Trophoblast cell (in vitro differentiated cells and primary cell): ENCODE measurements around the gene WDR13.

ENCODE experiments used
- DNase-seq, 2 donors: peaks; one replicate each; pipeline ENCODE4 v3.0.0-alpha.2; 2016
- H2AFZ ChIP-seq: 2 replicates; pipeline ENCODE4 v1.6.1; 2013; ENCODE audit warnings: low read length, moderate library complexity, mild to moderate bottlenecking; ENCODE audit not compliant: insufficient read depth, poor library complexity
- H2AK5ac ChIP-seq: 2 replicates; pipeline ENCODE4 v1.6.1; 2013; ENCODE audit warnings: mild to moderate bottlenecking, low read length
- H2BK120ac ChIP-seq: 2 replicates; pipeline ENCODE4 v1.6.1; 2013; ENCODE audit warnings: low read length, mild to moderate bottlenecking, moderate library complexity; ENCODE audit not compliant: insufficient read depth, poor library complexity
- H2BK12ac ChIP-seq: 2 replicates; pipeline ENCODE4 v1.6.1; 2013; ENCODE audit warnings: mild to moderate bottlenecking, low read length, moderate library complexity
- H2BK5ac ChIP-seq: 2 replicates; pipeline ENCODE4 v1.6.1; 2013; ENCODE audit warnings: low read length, low read depth, moderate library complexity, mild to moderate bottlenecking; ENCODE audit not compliant: poor library complexity
- H3K14ac ChIP-seq: 2 replicates; pipeline ENCODE4 v1.6.1; 2013; ENCODE audit warnings: mild to moderate bottlenecking, low read length
- H3K18ac ChIP-seq: 2 replicates; pipeline ENCODE4 v1.6.1; 2013; ENCODE audit warnings: mild to moderate bottlenecking, low read length
- H3K23ac ChIP-seq: 2 replicates; pipeline ENCODE4 v1.6.1; 2013; ENCODE audit warnings: low read length
- H3K27ac ChIP-seq: 2 replicates; pipeline ENCODE4 v1.5.1; 2013; ENCODE audit warnings: low read depth, mild to moderate bottlenecking, inconsistent platforms, low read length, moderate library complexity
- H3K27me3 ChIP-seq: 2 replicates; pipeline ENCODE4 v1.6.1; 2013; ENCODE audit warnings: inconsistent platforms, mild to moderate bottlenecking, low read length, moderate library complexity; ENCODE audit not compliant: insufficient read depth
- H3K36me3 ChIP-seq, 2 experiments: 1 replicate in 1 of 2; 2 replicates in 1 of 2; pipeline ENCODE4 v1.6.1; 2013; ENCODE audit warnings: low read length in 2 of 2, mild to moderate bottlenecking in 2 of 2, moderate library complexity in 1 of 2; ENCODE audit not compliant: insufficient read depth in 2 of 2, control insufficient read depth in 1 of 2
- H3K4ac ChIP-seq: 2 replicates; pipeline ENCODE4 v1.6.1; 2013; ENCODE audit warnings: low read depth, mild to moderate bottlenecking, low read length, moderate library complexity
- H3K4me1 ChIP-seq, 2 experiments: 1 replicate in 1 of 2; 2 replicates in 1 of 2; pipeline ENCODE4 v1.6.1; 2013; ENCODE audit warnings: low read length in 2 of 2, mild to moderate bottlenecking in 2 of 2, moderate library complexity in 1 of 2; ENCODE audit not compliant: insufficient read depth in 2 of 2, control insufficient read depth in 1 of 2
- H3K4me2 ChIP-seq: 2 replicates; pipeline ENCODE4 v1.6.1; 2013; ENCODE audit warnings: inconsistent platforms, mild to moderate bottlenecking, low read length, moderate library complexity
- H3K4me3 ChIP-seq: 2 replicates; pipeline ENCODE4 v1.5.1; 2013; ENCODE audit warnings: mild to moderate bottlenecking, low read depth, low read length, inconsistent platforms
- H3K79me1 ChIP-seq: one replicate; pipeline ENCODE4 v1.6.1; 2013; ENCODE audit warnings: low read length
- H3K79me2 ChIP-seq: 2 replicates; pipeline ENCODE4 v1.6.1; 2013; ENCODE audit warnings: low read length, mild to moderate bottlenecking; ENCODE audit not compliant: control insufficient read depth, insufficient read depth, poor library complexity
- H3K9ac ChIP-seq: 2 replicates; pipeline ENCODE4 v1.6.1; 2013; ENCODE audit warnings: mild to moderate bottlenecking, low read length
- H3K9me3 ChIP-seq: 2 replicates; pipeline ENCODE4 v1.6.1; 2013; ENCODE audit warnings: low read depth, mild to moderate bottlenecking, control low read depth, inconsistent platforms, low read length; ENCODE audit not compliant: insufficient read depth
- H4K12ac ChIP-seq: 2 replicates; pipeline ENCODE4 v1.6.1; 2013; ENCODE audit warnings: low read depth, mild to moderate bottlenecking, low read length, moderate library complexity
- H4K8ac ChIP-seq: 2 replicates; pipeline ENCODE4 v1.6.1; 2013; ENCODE audit warnings: low read depth, mild to moderate bottlenecking, low read length, moderate library complexity
- H4K91ac ChIP-seq: one replicate; pipeline ENCODE4 v1.6.1; 2013; ENCODE audit warnings: low read depth, mild to moderate bottlenecking, low read length, moderate library complexity
- WGBS: extraction: QIAGEN DNeasy Blood & Tissue Kit; methylation state at CpG from one replicate; pipeline ENCODE4 v1.1.7; 2013; ENCODE audit warnings: missing lambda C conversion rate; ENCODE audit not compliant: insufficient read length, insufficient coverage; ENCODE audit errors: extremely low coverage; 5-methylcytosine and 5-hydroxymethylcytosine counted together

The WDR13 gene

DNA sequence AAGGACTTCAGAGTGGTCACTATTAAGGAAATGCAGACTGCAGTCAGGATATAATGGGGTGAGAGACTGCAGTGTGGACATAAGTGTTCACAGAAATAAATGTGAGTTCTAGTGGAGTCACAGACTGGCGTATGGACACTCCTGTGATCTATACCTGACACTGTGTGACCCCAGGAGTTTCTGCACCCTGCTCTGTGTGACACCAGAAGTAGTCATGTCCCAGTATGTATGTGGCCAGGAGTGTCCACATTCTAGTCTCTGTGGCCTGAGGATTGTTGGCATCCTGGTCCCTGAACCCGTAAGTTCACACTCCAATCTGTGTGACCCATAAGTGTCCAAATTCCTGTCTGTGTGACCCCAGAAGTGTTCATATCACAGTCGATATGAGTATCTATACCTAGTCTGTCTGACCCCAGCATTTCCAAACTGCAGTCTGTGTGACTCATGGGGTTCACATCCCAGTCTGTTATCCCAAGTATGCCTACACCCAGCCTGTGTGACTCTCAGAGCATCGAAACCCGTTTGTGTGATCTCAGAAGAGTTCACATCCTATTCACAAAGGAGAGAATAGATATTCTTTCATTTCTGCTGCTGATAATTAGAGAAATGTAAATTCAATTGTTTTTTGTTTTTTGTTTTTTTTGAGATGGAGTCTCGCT is 16.3 kb downstream of the WDR13 start:
- no peak overlapping the region for H3K27ac ChIP-seq
- DNase-seq, result no peak
- WGBS, result no CpG with 5 or more reads among the region's 6 CpGs

GRCh38 chrX:48616576-48616975 is 19.3 kb downstream of the WDR13 start:
- Histone ChIP-seq H3K4me3 (no peak overlapping the region), H3K4me2 (no peak overlapping the region), H3K23ac (no peak overlapping the region), H3K79me2 (no peaks in the 10 kb centered on the region), H2BK5ac (no peak overlapping the region), H3K14ac (no peak overlapping the region), H3K36me3 (no peaks in the 10 kb centered on the region), H4K91ac (no peak overlapping the region), H2BK120ac (no peak overlapping the region), H4K12ac (no peak overlapping the region), H3K27me3 (no peaks in the 10 kb centered on the region), H2AK5ac (no peak overlapping the region), H3K4ac (no peak overlapping the region), H2BK12ac (no peak overlapping the region), H3K9me3 (no peaks in the 10 kb centered on the region), H3K4me1 (no peaks in the 10 kb centered on the region), H3K18ac (no peak overlapping the region), H4K8ac (no peak overlapping the region), H2AFZ (no peak overlapping the region), H3K27ac (no peak overlapping the region), H3K79me1 (no peaks in the 10 kb centered on the region), H3K9ac (no peak overlapping the region)
- DNase-seq, result no peak
- WGBS, result no CpG with 5 or more reads among the region's 5 CpGs

More for the DNA sequence above, 16.3 kb downstream of the WDR13 start:
- Histone ChIP-seq H3K4me1 (no peaks in the 10 kb centered on the region), H3K14ac (no peak overlapping the region), H2BK120ac (no peak overlapping the region), H3K4ac (no peak overlapping the region), H3K27me3 (no peaks in the 10 kb centered on the region), H3K79me2 (no peaks in the 10 kb centered on the region), H4K12ac (no peak overlapping the region), H3K4me3 (no peak overlapping the region), H3K23ac (no peak overlapping the region), H4K91ac (no peak overlapping the region), H2BK5ac (no peak overlapping the region), H2AK5ac (no peak overlapping the region), H3K9me3 (no peaks in the 10 kb centered on the region), H2BK12ac (no peak overlapping the region), H3K36me3 (no peaks in the 10 kb centered on the region), H2AFZ (no peak overlapping the region), H3K4me2 (no peak overlapping the region), H3K18ac (no peak overlapping the region), H4K8ac (no peak overlapping the region), H3K79me1 (no peaks in the 10 kb centered on the region), H3K9ac (no peak overlapping the region)

- Histone ChIP-seq H2BK5ac (no peak overlapping the region), H2AK5ac (no peak overlapping the region), H3K27me3 (no peaks in the 10 kb centered on the region)
These were observed 20.4 kb downstream of the WDR13 start for GRCh38 chrX:48617542-48618340.

DNA sequence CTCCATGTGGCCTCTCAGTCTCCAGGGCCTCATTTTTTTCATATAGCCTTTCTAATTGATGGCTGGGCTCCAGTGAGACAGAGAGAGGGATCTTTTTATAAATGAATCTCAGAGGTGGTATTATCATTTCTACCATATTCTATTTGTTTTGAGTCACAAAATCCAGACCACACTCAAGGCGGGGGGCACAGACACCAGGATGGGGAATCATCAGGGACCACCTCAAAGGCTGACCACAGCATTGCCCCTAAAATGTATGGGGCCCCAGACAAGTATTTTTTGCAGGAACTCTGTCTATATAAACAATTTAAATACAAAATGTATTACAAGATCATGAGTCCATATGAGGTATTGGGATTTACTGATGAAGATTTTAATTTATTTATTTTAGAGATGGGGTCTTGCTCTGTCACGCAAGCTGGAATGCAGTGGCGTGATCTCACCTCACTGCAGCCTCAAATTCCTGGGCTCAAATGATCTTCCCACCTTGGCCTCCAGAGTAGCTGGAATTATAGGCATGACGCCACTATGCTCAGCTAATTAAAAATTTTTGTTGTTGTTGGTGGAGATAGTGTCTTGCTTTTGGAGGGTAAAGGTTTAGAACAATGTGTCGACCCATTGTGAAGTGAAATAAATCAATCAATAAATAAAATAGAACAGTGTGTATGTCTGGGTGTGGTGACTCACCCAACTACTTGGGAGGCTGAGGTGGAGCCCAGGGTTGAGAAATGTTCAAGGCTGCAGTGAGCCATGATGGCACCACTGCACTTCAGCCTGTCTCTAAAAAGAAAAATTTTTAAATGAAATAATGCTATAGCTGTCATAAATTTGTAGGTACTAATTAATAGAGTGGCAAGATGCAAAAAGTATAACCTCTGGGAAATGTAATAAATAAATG is 29.4 kb downstream of the WDR13 start:
- Histone ChIP-seq H3K27ac (no peak overlapping the region), H3K4ac (no peak overlapping the region), H2AFZ (no peak overlapping the region), H3K4me2 (no peak overlapping the region), H3K18ac (no peak overlapping the region), H3K27me3 (no peaks in the 10 kb centered on the region), H2BK12ac (no peak overlapping the region), H2BK5ac (no peak overlapping the region), H3K9me3 (no peaks in the 10 kb centered on the region), H3K4me1 (peaks cover 1% of the 10 kb centered on the region in 2 experiments), H4K8ac (no peak overlapping the region), H2AK5ac (no peak overlapping the region), H3K9ac (no peak overlapping the region), H3K23ac (no peak overlapping the region), H3K14ac (no peak overlapping the region), H3K4me3 (no peak overlapping the region), H3K36me3 (no peaks in the 10 kb centered on the region), H4K12ac (no peak overlapping the region), H2BK120ac (no peak overlapping the region), H4K91ac (no peak overlapping the region), H3K79me1 (no peaks in the 10 kb centered on the region), H3K79me2 (no peaks in the 10 kb centered on the region)
- no CpG with 5 or more reads among the region's 5 CpGs for WGBS
- DNase-seq, result no peak

More at GRCh38 chrX:48617542-48618340, 20.4 kb downstream of the WDR13 start:
- Histone ChIP-seq H3K14ac (no peak overlapping the region), H4K8ac (no peak overlapping the region), H3K36me3 (no peaks in the 10 kb centered on the region), H4K12ac (no peak overlapping the region), H2AFZ (no peak overlapping the region), H2BK12ac (no peak overlapping the region), H4K91ac (no peak overlapping the region), H3K27ac (no peak overlapping the region), H2BK120ac (no peak overlapping the region), H3K79me2 (no peaks in the 10 kb centered on the region), H3K9ac (no peak overlapping the region), H3K4me2 (no peak overlapping the region), H3K4ac (no peak overlapping the region), H3K4me1 (no peaks in the 10 kb centered on the region), H3K18ac (no peak overlapping the region), H3K79me1 (no peaks in the 10 kb centered on the region), H3K9me3 (no peaks in the 10 kb centered on the region), H3K4me3 (no peak overlapping the region), H3K23ac (no peak overlapping the region)
- no CpG with 5 or more reads among the region's 8 CpGs for WGBS
- DNase-seq, result no peak
